NOMO-1 (cell line): Measurements from ENCODE around the gene PRDM16.

Source experiments
- DNase-seq, 2 experiments: peaks; one replicate each; lab custom pipeline; 2025; ENCODE audit not compliant: unreplicated experiment in 2 of 2; lab: John Stamatoyannopoulos, UW

Gene PRDM16

GRCh38 chr1:3417934-3418333, 348.9 kb downstream of the PRDM16 start:
- DNase-seq, result no peak

- DNase-seq, result no peak
Observed at GRCh38 chr1:3418600-3418999, 349.6 kb downstream of the PRDM16 start.

- DNase-seq, result no peak
Observed at GRCh38 chr1:3419415-3420204, 350.6 kb downstream of the PRDM16 start.

GRCh38 chr1:3420218-3420951, 351.4 kb downstream of the PRDM16 start:
- DNase-seq, result no peak

GRCh38 chr1:3422638-3423037, 353.6 kb downstream of the PRDM16 start:
- DNase-seq, result no peak

- DNase-seq, result no peak
Observed at GRCh38 chr1:3423245-3423829, 354.3 kb downstream of the PRDM16 start.

- DNase-seq, result no peak
Observed at GRCh38 chr1:3423896-3424611, 355.1 kb downstream of the PRDM16 start.

GRCh38 chr1:3425486-3426215, 356.6 kb downstream of the PRDM16 start:
- no peak for DNase-seq

GRCh38 chr1:3426956-3427535, 358.0 kb downstream of the PRDM16 start:
- no peak for DNase-seq

- no peak for DNase-seq
Observed at GRCh38 chr1:3427711-3428704, 359.0 kb downstream of the PRDM16 start.

- DNase-seq, result no peak
Observed at GRCh38 chr1:3428899-3429298, 359.9 kb downstream of the PRDM16 start.

GRCh38 chr1:3429320-3429719, 360.3 kb downstream of the PRDM16 start:
- no peak for DNase-seq

GRCh38 chr1:3429766-3430165, 360.8 kb downstream of the PRDM16 start:
- DNase-seq, result no peak

GRCh38 chr1:3430406-3430805, 361.4 kb downstream of the PRDM16 start:
- DNase-seq, result no peak

GRCh38 chr1:3430820-3431219, 361.8 kb downstream of the PRDM16 start:
- DNase-seq, result no peak

- no peak for DNase-seq
Observed at GRCh38 chr1:3431266-3431665, 362.3 kb downstream of the PRDM16 start.

GRCh38 chr1:3431686-3432085, 362.7 kb downstream of the PRDM16 start:
- DNase-seq, result no peak

GRCh38 chr1:3432306-3432705, 363.3 kb downstream of the PRDM16 start:
- DNase-seq, result no peak

- DNase-seq, result no peak
Observed at GRCh38 chr1:3433076-3433475, 364.1 kb downstream of the PRDM16 start.
